GM12878 (cell line): ENCODE data around the gene SHLD1. TPM values are rescaled to one million over a fixed set of nuclear protein-coding genes. Genes with fewer than 3 reads are reported as not detected.

Experiments
- ATAC-seq: fragments of 200-7000 bp; cut with Tn5 transposase; 3 replicates; pipeline ENCODE4 v1.9.1; 2020; ENCODE audit warnings: mild to moderate bottlenecking, moderate library complexity
- BruUV-seq: library from RNA; stranded (reverse); fragments of 400-500 nt; replicated peaks from 2 replicates; lab custom pipeline; 2021; lab: Mats Ljungman, UMichigan
- CTCF ChIA-PET: fragments of 300-600 bp; sonication (Branson Sonifier 250); formaldehyde crosslinking; extraction: SDS; loops from one replicate; lab custom pipeline; 2021; ENCODE audit warnings: inconsistent platforms; lab: Yijun Ruan, JAX
- POLR2A ChIA-PET: fragments of 350-600 bp; formaldehyde crosslinking; extraction: SDS; loops from one replicate; lab custom pipeline; 2021; ENCODE audit warnings: inconsistent platforms; lab: Charles Lee
- RAD21 ChIA-PET: fragments of 300-600 bp; sonication (Branson Sonifier 250); formaldehyde crosslinking; loops from one replicate; lab custom pipeline; 2023; ENCODE audit warnings: antibody characterized with exemption; ENCODE audit not compliant: unreplicated experiment; lab: Charles Lee
- SMC1A ChIA-PET: fragments of 300-600 bp; sonication (Branson Sonifier 250); formaldehyde crosslinking; loops from one replicate; lab custom pipeline; 2023; ENCODE audit not compliant: unreplicated experiment, uncharacterized antibody; lab: Charles Lee
- DNase-seq: peaks from one replicate; pipeline ENCODE4 v3.0.0-alpha.2; 2011; ENCODE audit warnings: low read depth, low spot score
- FAIRE-seq: peaks from 3 replicates; lab custom pipeline; 2011; peaks lifted over from hg19 to GRCh38; lab: Jason Lieb, UNC
- H2AFZ ChIP-seq: 2 replicates; pipeline ENCODE4 v1.6.0; 2011; ENCODE audit warnings: low read depth, low read length, control low read depth; ENCODE audit not compliant: control insufficient read depth
- H3K27ac ChIP-seq: 2 replicates; pipeline ENCODE4 v1.5.1; 2011; ENCODE audit warnings: control low read depth; ENCODE audit not compliant: control insufficient read depth, insufficient read depth
- H3K27me3 ChIP-seq, 2 experiments: replicated peaks in 1 of 2; 2 replicates each; pipeline versions ENCODE4 v1.6.0 to v1.6.1; 2011; ENCODE audit warnings: low read length in 1 of 2; ENCODE audit not compliant: control insufficient read depth in 2 of 2, insufficient read depth in 2 of 2
- H3K36me3 ChIP-seq, 2 experiments: 2 replicates each; pipeline ENCODE4 v1.5.1; 2011; ENCODE audit warnings: low read length in 1 of 2; ENCODE audit not compliant: control insufficient read depth in 2 of 2, insufficient read depth in 2 of 2
- H3K4me1 ChIP-seq: 2 replicates; pipeline ENCODE4 v1.6.1; 2011; ENCODE audit warnings: mild to moderate bottlenecking, low read length, moderate library complexity, mixed read lengths; ENCODE audit not compliant: control insufficient read depth, insufficient read depth
- H3K4me2 ChIP-seq: 2 replicates; pipeline ENCODE4 v1.6.0; 2011; ENCODE audit warnings: control low read depth; ENCODE audit not compliant: control insufficient read depth, insufficient read depth
- H3K4me3 ChIP-seq: fragments of 200-600 bp; sonication (generic); 2 replicates; pipeline ENCODE4 v1.5.1; 2016
- H3K79me2 ChIP-seq: 2 replicates; pipeline ENCODE4 v1.6.0; 2011; ENCODE audit warnings: low read length; ENCODE audit not compliant: control insufficient read depth, insufficient read depth
- H3K9ac ChIP-seq: 2 replicates; pipeline ENCODE4 v1.8.0; 2011; ENCODE audit warnings: low read length, control low read depth, mixed read lengths; ENCODE audit not compliant: control insufficient read depth, insufficient read depth
- H3K9me3 ChIP-seq: replicated peaks from 3 replicates; pipeline ENCODE4 v1.5.1; 2011; ENCODE audit warnings: mild to moderate bottlenecking, low read length; ENCODE audit not compliant: control insufficient read depth, insufficient read depth
- H4K20me1 ChIP-seq: 2 replicates; pipeline ENCODE4 v1.6.0; 2011; ENCODE audit not compliant: control insufficient read depth, insufficient read depth
- ATF7 ChIP-seq: fragments of 450-650 bp; IDR thresholded peaks from 2 replicates; pipeline ENCODE4 v1.6.1; 2016; ENCODE audit warnings: low read depth, mild to moderate bottlenecking
- BMI1 ChIP-seq: fragments of 450-650 bp; IDR thresholded peaks from 2 replicates; pipeline ENCODE4 v1.6.1; 2016; ENCODE audit warnings: mild to moderate bottlenecking, moderate library complexity, borderline replicate concordance
- EED ChIP-seq: sonication (generic); IDR thresholded peaks from 2 replicates; pipeline ENCODE4 v1.6.1; 2016; ENCODE audit warnings: antibody characterized with exemption, low read depth
- KLF5 ChIP-seq: fragments of 450-650 bp; IDR thresholded peaks from 2 replicates; pipeline ENCODE4 v1.6.1; 2014; ENCODE audit warnings: mild to moderate bottlenecking; ENCODE audit not compliant: partially characterized antibody
- MEF2A ChIP-seq: IDR thresholded peaks from 2 replicates; pipeline ENCODE4 v1.6.1; 2011; ENCODE audit warnings: low read depth, mild to moderate bottlenecking, low read length, moderate library complexity; ENCODE audit not compliant: insufficient read depth
- NR2F1 ChIP-seq: fragments of 450-650 bp; conservative IDR thresholded peaks from 2 replicates; pipeline ENCODE4 v1.6.1; 2017; ENCODE audit warnings: mild to moderate bottlenecking
- SPI1 ChIP-seq: IDR thresholded peaks from 2 replicates; pipeline ENCODE4 v1.6.1; 2011; ENCODE audit warnings: low read depth, mild to moderate bottlenecking, low read length, moderate library complexity, borderline replicate concordance; ENCODE audit not compliant: insufficient read depth
- ZNF207 ChIP-seq: fragments of 450-650 bp; IDR thresholded peaks from 2 replicates; pipeline ENCODE4 v1.6.1; 2014; ENCODE audit warnings: antibody characterized with exemption, mild to moderate bottlenecking, borderline replicate concordance
- ZNF217 ChIP-seq: fragments of 450-650 bp; IDR thresholded peaks from 2 replicates; pipeline ENCODE4 v1.6.1; 2017; ENCODE audit warnings: antibody characterized with exemption, mild to moderate bottlenecking
- WGBS: methylation state at CpG from one replicate; pipeline ENCODE4 v1.1.6; 2016; ENCODE audit warnings: low lambda C conversion rate; ENCODE audit not compliant: insufficient replicate concordance, insufficient coverage; ENCODE audit errors: missing lambda C conversion rate; 5-methylcytosine and 5-hydroxymethylcytosine counted together
- in situ Hi-C: fragments of 300-500 bp; cut with MboI; formaldehyde crosslinking; loops from 9 replicates; pipeline ENCODE4 v1.14.3; 2018; ENCODE audit warnings: mixed read lengths
- intact Hi-C: fragments of 100-400 bp; cut with micrococcal nuclease; formaldehyde crosslinking; loops from one replicate; pipeline ENCODE4 v1.14.2; 2022; ENCODE audit not compliant: unreplicated experiment
- polyA plus RNA-seq, 11 experiments: library from polyadenylated mRNA; depleted of rRNA in 4 of 11; unstranded in 6 of 11; stranded (reverse) in 5 of 11; fragments of >200 nt; fragmentation: Nextera tagmentation in 4 of 11; fragmentation: Illumina TruSeq in 1 of 11; extraction: Ambion mirVana in 4 of 11; extraction: Trizol in 1 of 11; gene quantifications; 1 replicate in 1 of 11; 2 replicates in 10 of 11; pipeline versions ENCODE4 v1.2.1 to v1.2.3, GENCODE V29; 2011 to 2016; ENCODE audit warnings: inconsistent platforms in 2 of 11, missing spikeins in 2 of 11, low read depth in 1 of 11
- total RNA-seq, 4 experiments: library from RNA; depleted of rRNA in 3 of 4; stranded (reverse); fragments of >200 nt in 3 of 4; fragmentation: Illumina TruSeq in 1 of 4; extraction: Trizol in 1 of 4; gene quantifications; 2 replicates each; pipeline versions ENCODE4 v1.2.1 to v1.2.3, GENCODE V29; 2013 to 2021
- TF ChIP-seq, protein P1 (sequence below): fragments of 150-350 bp; IDR thresholded peaks from 2 replicates; pipeline ENCODE4 v1.6.1; 2016; ENCODE audit warnings: low read depth, low read length
- TF ChIP-seq, protein P2 (sequence below): IDR thresholded peaks from 2 replicates; pipeline ENCODE4 v1.6.1; 2012; ENCODE audit warnings: mild to moderate bottlenecking, low read depth, low read length

Gene SHLD1
- total and polyA plus RNA-seq, 10 of the 15 experiments (the other 5 are each of a cell fraction or from before 2014, with no cell fraction given): 10.8 to 70.9 (median 25.4) TPM

DNA sequence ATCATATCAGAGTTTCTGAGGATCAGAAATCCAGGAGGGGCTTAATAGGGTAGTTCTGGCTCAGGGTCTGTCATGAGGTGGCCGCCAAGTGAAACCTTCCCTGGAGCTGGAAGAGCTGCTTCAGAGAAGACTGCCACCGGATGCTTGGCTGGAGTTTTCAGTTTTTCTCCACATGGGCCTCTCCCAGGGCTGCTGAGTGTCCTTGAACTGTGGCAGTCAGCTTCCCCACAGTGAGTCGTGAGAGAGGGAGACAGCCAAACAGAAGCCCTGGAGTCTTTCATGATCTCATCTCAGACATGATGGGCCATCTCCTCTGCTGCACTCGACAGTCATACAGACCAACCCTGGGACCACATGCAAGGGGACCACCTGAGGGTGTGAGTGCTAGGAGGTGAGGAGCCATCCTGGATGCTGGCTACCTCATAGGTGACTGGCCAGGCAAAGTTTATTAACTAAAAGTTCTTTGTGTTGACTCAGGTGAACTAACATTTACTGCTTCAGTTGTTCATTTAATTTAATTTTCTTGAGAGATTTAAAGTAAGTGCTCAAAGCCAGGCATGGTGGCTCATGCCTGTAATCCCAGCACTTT lies 71.5 kb downstream of the SHLD1 start:
- BruUV-seq: no TSS peak
- CTCF ChIA-PET: no interaction called here
- no peaks in the 10 kb centered on the region; the same call in 1 of the 2 replicates for H3K4me1 ChIP-seq
- in situ Hi-C loops (no loop called here), intact Hi-C loops (no loop called here)
- DNase-seq (no peak), FAIRE-seq (no peak), ATAC-seq (no peak)
- H3K36me3 ChIP-seq: peaks cover 0 to 6% of the 10 kb centered on the region in 2 experiments; a peak in 1 of 4 replicates
- H3K27me3 ChIP-seq: no peaks in the 10 kb centered on the region
- SMC1A ChIA-PET: no interaction called here
- RAD21 ChIA-PET: no interaction called here
- no peak overlapping the region for H3K4me3 ChIP-seq
- TF ChIP-seq BMI1: no peak
- TF ChIP-seq ZNF217: no peak
- no peak for TF ChIP-seq ZNF207
- TF ChIP-seq EED: no peak
- TF ChIP-seq KLF5: no peak
- no peak for TF ChIP-seq MEF2A
- no peak overlapping the region for H2AFZ ChIP-seq
- no peak overlapping the region for H3K4me2 ChIP-seq
- H3K9ac ChIP-seq: no peak overlapping the region
- POLR2A ChIA-PET: no interaction called here
- WGBS: 87% methylated on average over 4 of the region's 4 CpGs
- no peak overlapping the region for H3K27ac ChIP-seq
- H3K9me3 ChIP-seq: no peaks in the 10 kb centered on the region
- H4K20me1 ChIP-seq: no peaks in the 10 kb centered on the region
- no peaks in the 10 kb centered on the region for H3K79me2 ChIP-seq

DNA sequence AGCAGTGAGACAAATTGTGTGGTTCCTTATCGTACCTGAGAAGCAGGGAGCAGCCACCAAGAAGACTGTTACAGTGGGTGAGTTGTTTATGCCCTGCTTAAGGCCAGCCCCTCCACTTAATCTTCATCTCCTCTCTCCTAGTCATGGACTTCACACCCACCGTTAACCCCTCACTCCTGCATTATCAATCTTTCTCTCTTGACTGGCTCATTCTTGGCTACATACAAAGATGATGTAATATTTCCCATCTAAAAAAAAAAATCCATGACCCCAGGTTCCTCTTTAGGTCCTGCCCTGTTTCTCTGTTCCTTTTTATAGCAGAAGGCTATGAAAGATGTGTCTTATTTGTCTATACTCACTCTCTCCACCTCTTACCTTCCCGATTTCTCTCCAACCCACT lies 72.4 kb downstream of the SHLD1 start:
- CTCF ChIA-PET: no interaction called here
- H3K4me2 ChIP-seq: no peak overlapping the region
- ATAC-seq (peak; percentile 64), DNase-seq (no peak), FAIRE-seq (no peak)
- H2AFZ ChIP-seq: no peak overlapping the region
- intact Hi-C loops: no loop called here
- no TSS peak for BruUV-seq
- no peak overlapping the region for H3K9ac ChIP-seq
- H3K4me1 ChIP-seq: no peaks in the 10 kb centered on the region; the same call in 1 of the 2 replicates
- peaks cover 0 to 6% of the 10 kb centered on the region in 2 experiments; a peak in 1 of 4 replicates for H3K36me3 ChIP-seq
- in situ Hi-C loops: no loop called here
- H3K4me3 ChIP-seq: no peak overlapping the region
- RAD21 ChIA-PET: no interaction called here
- H3K9me3 ChIP-seq: no peaks in the 10 kb centered on the region
- POLR2A ChIA-PET: no interaction called here
- SMC1A ChIA-PET: no interaction called here
- 75% methylated on average over 3 of the region's 3 CpGs for WGBS
- H3K27me3 ChIP-seq: no peaks in the 10 kb centered on the region
- no peaks in the 10 kb centered on the region for H4K20me1 ChIP-seq
- H3K27ac ChIP-seq: no peak overlapping the region
- no peaks in the 10 kb centered on the region for H3K79me2 ChIP-seq
- TF ChIP-seq NR2F1 (0 out of 2 replicates have a peak, but pooled peaks have one; percentile 12), SPI1 (peak; percentile 37; the same call in 1 of the 2 replicates), ATF7 (peak; percentile 78)
- TF ChIP-seq, protein P1, sequence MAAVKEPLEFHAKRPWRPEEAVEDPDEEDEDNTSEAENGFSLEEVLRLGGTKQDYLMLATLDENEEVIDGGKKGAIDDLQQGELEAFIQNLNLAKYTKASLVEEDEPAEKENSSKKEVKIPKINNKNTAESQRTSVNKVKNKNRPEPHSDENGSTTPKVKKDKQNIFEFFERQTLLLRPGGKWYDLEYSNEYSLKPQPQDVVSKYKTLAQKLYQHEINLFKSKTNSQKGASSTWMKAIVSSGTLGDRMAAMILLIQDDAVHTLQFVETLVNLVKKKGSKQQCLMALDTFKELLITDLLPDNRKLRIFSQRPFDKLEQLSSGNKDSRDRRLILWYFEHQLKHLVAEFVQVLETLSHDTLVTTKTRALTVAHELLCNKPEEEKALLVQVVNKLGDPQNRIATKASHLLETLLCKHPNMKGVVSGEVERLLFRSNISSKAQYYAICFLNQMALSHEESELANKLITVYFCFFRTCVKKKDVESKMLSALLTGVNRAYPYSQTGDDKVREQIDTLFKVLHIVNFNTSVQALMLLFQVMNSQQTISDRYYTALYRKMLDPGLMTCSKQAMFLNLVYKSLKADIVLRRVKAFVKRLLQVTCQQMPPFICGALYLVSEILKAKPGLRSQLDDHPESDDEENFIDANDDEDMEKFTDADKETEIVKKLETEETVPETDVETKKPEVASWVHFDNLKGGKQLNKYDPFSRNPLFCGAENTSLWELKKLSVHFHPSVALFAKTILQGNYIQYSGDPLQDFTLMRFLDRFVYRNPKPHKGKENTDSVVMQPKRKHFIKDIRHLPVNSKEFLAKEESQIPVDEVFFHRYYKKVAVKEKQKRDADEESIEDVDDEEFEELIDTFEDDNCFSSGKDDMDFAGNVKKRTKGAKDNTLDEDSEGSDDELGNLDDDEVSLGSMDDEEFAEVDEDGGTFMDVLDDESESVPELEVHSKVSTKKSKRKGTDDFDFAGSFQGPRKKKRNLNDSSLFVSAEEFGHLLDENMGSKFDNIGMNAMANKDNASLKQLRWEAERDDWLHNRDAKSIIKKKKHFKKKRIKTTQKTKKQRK: no peak
- TF ChIP-seq, protein P2, sequence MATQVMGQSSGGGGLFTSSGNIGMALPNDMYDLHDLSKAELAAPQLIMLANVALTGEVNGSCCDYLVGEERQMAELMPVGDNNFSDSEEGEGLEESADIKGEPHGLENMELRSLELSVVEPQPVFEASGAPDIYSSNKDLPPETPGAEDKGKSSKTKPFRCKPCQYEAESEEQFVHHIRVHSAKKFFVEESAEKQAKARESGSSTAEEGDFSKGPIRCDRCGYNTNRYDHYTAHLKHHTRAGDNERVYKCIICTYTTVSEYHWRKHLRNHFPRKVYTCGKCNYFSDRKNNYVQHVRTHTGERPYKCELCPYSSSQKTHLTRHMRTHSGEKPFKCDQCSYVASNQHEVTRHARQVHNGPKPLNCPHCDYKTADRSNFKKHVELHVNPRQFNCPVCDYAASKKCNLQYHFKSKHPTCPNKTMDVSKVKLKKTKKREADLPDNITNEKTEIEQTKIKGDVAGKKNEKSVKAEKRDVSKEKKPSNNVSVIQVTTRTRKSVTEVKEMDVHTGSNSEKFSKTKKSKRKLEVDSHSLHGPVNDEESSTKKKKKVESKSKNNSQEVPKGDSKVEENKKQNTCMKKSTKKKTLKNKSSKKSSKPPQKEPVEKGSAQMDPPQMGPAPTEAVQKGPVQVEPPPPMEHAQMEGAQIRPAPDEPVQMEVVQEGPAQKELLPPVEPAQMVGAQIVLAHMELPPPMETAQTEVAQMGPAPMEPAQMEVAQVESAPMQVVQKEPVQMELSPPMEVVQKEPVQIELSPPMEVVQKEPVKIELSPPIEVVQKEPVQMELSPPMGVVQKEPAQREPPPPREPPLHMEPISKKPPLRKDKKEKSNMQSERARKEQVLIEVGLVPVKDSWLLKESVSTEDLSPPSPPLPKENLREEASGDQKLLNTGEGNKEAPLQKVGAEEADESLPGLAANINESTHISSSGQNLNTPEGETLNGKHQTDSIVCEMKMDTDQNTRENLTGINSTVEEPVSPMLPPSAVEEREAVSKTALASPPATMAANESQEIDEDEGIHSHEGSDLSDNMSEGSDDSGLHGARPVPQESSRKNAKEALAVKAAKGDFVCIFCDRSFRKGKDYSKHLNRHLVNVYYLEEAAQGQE: no peak
